Esophagus muscularis mucosa (tissue), 4 donors: ENCODE results near the gene RCCD1. TPM values are rescaled to one million over a fixed set of nuclear protein-coding genes. Genes with fewer than 3 reads are reported as not detected.
A peak's percentile ranks its signal among the peaks of the same experiment; 100 is the strongest.

Source experiments
- DNase-seq: peaks from one replicate; pipeline ENCODE4 v3.0.0-alpha.2; 2017; ENCODE audit errors: extremely low spot score
- H3K27ac ChIP-seq, 4 donors: fragments of 200-600 bp; sonication (generic); replicated peaks in 1 of 4; 1 replicate in 3 of 4; 2 replicates in 1 of 4; pipeline ENCODE4 v1.5.1; 2016 to 2019; ENCODE audit warnings: mild to moderate bottlenecking in 1 of 4
- H3K27me3 ChIP-seq, 4 donors: fragments of 200-600 bp; sonication (generic); one replicate each; pipeline versions ENCODE4 v1.5.1 to v1.6.0; 2016 to 2019
- H3K36me3 ChIP-seq, 4 donors: fragments of 200-600 bp; sonication (generic); one replicate each; pipeline ENCODE4 v1.5.1; 2016 to 2019
- H3K4me1 ChIP-seq, 4 donors: fragments of 200-600 bp; sonication (generic); one replicate each; pipeline ENCODE4 v1.5.1; 2016 to 2019
- H3K4me3 ChIP-seq, 4 donors: fragments of 200-600 bp; sonication (generic); 1 replicate in 2 of 4; 2 replicates in 2 of 4; pipeline ENCODE4 v1.5.1; 2016 to 2019; ENCODE audit warnings: mild to moderate bottlenecking in 4 of 4, moderate library complexity in 1 of 4
- H3K9me3 ChIP-seq, 4 donors: fragments of 200-600 bp; sonication (generic); 1 replicate in 3 of 4; 2 replicates in 1 of 4; pipeline ENCODE4 v1.5.1; 2016 to 2019
- CTCF ChIP-seq, 3 experiments: fragments of 200-600 bp in 2 of 3; fragments of 450-650 bp in 1 of 3; sonication (generic) in 2 of 3; IDR thresholded peaks; one replicate each; pipeline ENCODE4 v1.5.1; 2017 to 2019; ENCODE audit warnings: antibody characterized with exemption in 3 of 3, mild to moderate bottlenecking in 2 of 3, moderate library complexity in 1 of 3
- EP300 ChIP-seq: sonication (generic); formaldehyde crosslinking; IDR thresholded peaks from one replicate; pipeline ENCODE4 v1.6.1; 2017; ENCODE audit warnings: antibody characterized with exemption
- POLR2A ChIP-seq: fragments of 450-650 bp; IDR thresholded peaks from one replicate; pipeline ENCODE4 v1.6.1; 2017; ENCODE audit warnings: antibody characterized with exemption, moderate library complexity, mild to moderate bottlenecking, low read depth
- POLR2AphosphoS5 ChIP-seq, 2 donors: sonication (generic); formaldehyde crosslinking; IDR thresholded peaks; one replicate each; pipeline ENCODE4 v1.6.1; 2017; ENCODE audit warnings: antibody characterized with exemption in 2 of 2
- WGBS: methylation state at CpG from one replicate; pipeline ENCODE4 v1.1.5; 2018; 5-methylcytosine and 5-hydroxymethylcytosine counted together
- intact Hi-C: fragments of 100-400 bp; cut with DNase I; formaldehyde crosslinking; loops from one replicate; pipeline ENCODE4 v1.15.1; 2023
- total RNA-seq, 4 donors: library from RNA; depleted of rRNA; stranded (reverse); fragments of >200 nt; gene quantifications; one replicate each; pipeline versions ENCODE4 v1.1.0 to v1.2.1, GENCODE V29; 2016

The RCCD1 gene
- total RNA-seq, 4 donors from 2014 or later: 5.3 to 12.7 (median 9.2) TPM

- H3K27ac ChIP-seq: peak overlapping the region; percentile 80 to 82 (median 81)
- peak overlapping the region; percentile 62 to 75 (median 68) for H3K4me3 ChIP-seq
- TF ChIP-seq POLR2AphosphoS5 (IDR thresholded peaks at IDR 0.05) (peak; percentile 11 to 28), EP300 (no peak), CTCF (IDR thresholded peaks at IDR 0.05) (peak in 2 of 3 experiments; percentile 87 to 96), POLR2A (no peak)
- peaks cover 38 to 64% (median 57%) of the 10 kb centered on the region in 4 donors for H3K4me1 ChIP-seq
- peaks cover 21 to 45% (median 34%) of the 10 kb centered on the region in 4 donors for H3K36me3 ChIP-seq
- intact Hi-C loops: loop anchor here (2.0 to 10.0 kb wide), 4 partner anchors 36 to 312 kb away; partner anchors contain the start of genes PRC1 and VPS33B
- DNase-seq: no peak
- no peaks in the 10 kb centered on the region for H3K9me3 ChIP-seq
- H3K27me3 ChIP-seq: no peaks in the 10 kb centered on the region
- WGBS: 8% methylated on average over 29 of the region's 56 CpGs
Observed at GRCh38 chr15:90956274-90957030, 1.8 kb downstream of the RCCD1 start.

- H3K4me3 ChIP-seq: peak overlapping the region; percentile 62 to 75 (median 68)
- H3K9me3 ChIP-seq: no peaks in the 10 kb centered on the region
- peak overlapping the region; percentile 80 to 82 (median 81) for H3K27ac ChIP-seq
- no peaks in the 10 kb centered on the region for H3K27me3 ChIP-seq
- peaks cover 38 to 64% (median 57%) of the 10 kb centered on the region in 4 donors for H3K4me1 ChIP-seq
- H3K36me3 ChIP-seq: peaks cover 14 to 45% (median 34%) of the 10 kb centered on the region in 4 donors
- intact Hi-C loops: loop anchor here (2.0 to 10.0 kb wide), 4 partner anchors 35 to 312 kb away; partner anchors contain the start of genes PRC1 and VPS33B
- WGBS: 22% methylated on average over 3 of the region's 63 CpGs
- TF ChIP-seq POLR2AphosphoS5 (IDR thresholded peaks at IDR 0.05) (no peak), EP300 (no peak), CTCF (IDR thresholded peaks at IDR 0.05) (no peak), POLR2A (no peak)
- DNase-seq: no peak
Observed at GRCh38 chr15:90957031-90957790, 2.5 kb downstream of the RCCD1 start.

- peak overlapping the region; percentile 80 to 82 (median 81) for H3K27ac ChIP-seq
- peak overlapping the region; percentile 62 to 75 (median 68) for H3K4me3 ChIP-seq
- WGBS: 29% methylated on average over 6 of the region's 6 CpGs
Observed at GRCh38 chr15:90957791-90958190, 3.1 kb downstream of the RCCD1 start.

More at GRCh38 chr15:90957791-90958190, 3.1 kb downstream of the RCCD1 start:
- no peaks in the 10 kb centered on the region for H3K9me3 ChIP-seq
- H3K36me3 ChIP-seq: peaks cover 8 to 44% (median 32%) of the 10 kb centered on the region in 4 donors
- peaks cover 38 to 64% (median 57%) of the 10 kb centered on the region in 4 donors for H3K4me1 ChIP-seq
- H3K27me3 ChIP-seq: no peaks in the 10 kb centered on the region
- TF ChIP-seq POLR2AphosphoS5 (IDR thresholded peaks at IDR 0.05) (no peak), CTCF (IDR thresholded peaks at IDR 0.05) (no peak), EP300 (no peak), POLR2A (no peak)
- intact Hi-C loops: loop anchor here (2.0 to 10.0 kb wide), 4 partner anchors 35 to 311 kb away; partner anchors contain the start of genes PRC1 and VPS33B
- DNase-seq: no peak
